ENCODE data around the gene MYLK2.

MYLK2 gene

GRCh38 chr20:31843288-31843687, 24.1 kb downstream of the MYLK2 start:
- TF ChIP-seq CEBPB (IDR thresholded peaks at IDR 0.05) (no peak), FOXM1 (IDR thresholded peaks at IDR 0.05; ENCODE audit: borderline replicate concordance, low read depth) (no peak), CREB1 (IDR thresholded peaks at IDR 0.05; ENCODE audit: low read depth) (no peak), MAX (IDR thresholded peaks at IDR 0.05) (no peak; the same call in 1 of the 2 replicates), EP300 (IDR thresholded peaks at IDR 0.05; ENCODE audit: borderline replicate concordance) (no peak), RAD21 (IDR thresholded peaks at IDR 0.05; ENCODE audit: low read depth) (no peak)
- TF ChIP-seq, protein P1, sequence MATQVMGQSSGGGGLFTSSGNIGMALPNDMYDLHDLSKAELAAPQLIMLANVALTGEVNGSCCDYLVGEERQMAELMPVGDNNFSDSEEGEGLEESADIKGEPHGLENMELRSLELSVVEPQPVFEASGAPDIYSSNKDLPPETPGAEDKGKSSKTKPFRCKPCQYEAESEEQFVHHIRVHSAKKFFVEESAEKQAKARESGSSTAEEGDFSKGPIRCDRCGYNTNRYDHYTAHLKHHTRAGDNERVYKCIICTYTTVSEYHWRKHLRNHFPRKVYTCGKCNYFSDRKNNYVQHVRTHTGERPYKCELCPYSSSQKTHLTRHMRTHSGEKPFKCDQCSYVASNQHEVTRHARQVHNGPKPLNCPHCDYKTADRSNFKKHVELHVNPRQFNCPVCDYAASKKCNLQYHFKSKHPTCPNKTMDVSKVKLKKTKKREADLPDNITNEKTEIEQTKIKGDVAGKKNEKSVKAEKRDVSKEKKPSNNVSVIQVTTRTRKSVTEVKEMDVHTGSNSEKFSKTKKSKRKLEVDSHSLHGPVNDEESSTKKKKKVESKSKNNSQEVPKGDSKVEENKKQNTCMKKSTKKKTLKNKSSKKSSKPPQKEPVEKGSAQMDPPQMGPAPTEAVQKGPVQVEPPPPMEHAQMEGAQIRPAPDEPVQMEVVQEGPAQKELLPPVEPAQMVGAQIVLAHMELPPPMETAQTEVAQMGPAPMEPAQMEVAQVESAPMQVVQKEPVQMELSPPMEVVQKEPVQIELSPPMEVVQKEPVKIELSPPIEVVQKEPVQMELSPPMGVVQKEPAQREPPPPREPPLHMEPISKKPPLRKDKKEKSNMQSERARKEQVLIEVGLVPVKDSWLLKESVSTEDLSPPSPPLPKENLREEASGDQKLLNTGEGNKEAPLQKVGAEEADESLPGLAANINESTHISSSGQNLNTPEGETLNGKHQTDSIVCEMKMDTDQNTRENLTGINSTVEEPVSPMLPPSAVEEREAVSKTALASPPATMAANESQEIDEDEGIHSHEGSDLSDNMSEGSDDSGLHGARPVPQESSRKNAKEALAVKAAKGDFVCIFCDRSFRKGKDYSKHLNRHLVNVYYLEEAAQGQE (IDR thresholded peaks at IDR 0.05; ENCODE audit: low read depth): no peak
- TF ChIP-seq, protein P2, sequence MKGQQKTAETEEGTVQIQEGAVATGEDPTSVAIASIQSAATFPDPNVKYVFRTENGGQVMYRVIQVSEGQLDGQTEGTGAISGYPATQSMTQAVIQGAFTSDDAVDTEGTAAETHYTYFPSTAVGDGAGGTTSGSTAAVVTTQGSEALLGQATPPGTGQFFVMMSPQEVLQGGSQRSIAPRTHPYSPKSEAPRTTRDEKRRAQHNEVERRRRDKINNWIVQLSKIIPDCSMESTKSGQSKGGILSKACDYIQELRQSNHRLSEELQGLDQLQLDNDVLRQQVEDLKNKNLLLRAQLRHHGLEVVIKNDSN (IDR thresholded peaks at IDR 0.05): no peak

DNA sequence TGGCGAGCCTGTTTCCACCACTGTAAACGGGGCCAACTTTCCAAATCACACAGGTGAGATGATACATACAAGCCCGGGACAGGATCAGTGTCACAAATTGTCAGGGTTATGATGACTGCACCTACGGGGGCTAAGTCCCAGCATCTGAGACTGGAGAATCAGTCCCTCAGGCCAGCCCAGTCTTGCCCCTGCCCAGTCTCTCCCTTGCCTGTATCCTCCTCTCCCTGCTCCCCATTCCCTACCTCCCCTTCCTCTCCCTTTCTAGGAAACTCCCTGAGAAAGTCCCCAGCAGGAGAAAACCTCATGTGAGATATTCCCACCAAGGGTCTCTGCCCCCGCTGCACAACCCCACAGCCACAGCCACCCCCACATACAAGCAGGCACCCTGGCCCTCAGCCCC, 24.7 kb downstream of the MYLK2 start:
- TF ChIP-seq EP300 (IDR thresholded peaks at IDR 0.05; ENCODE audit: borderline replicate concordance): no peak
- TF ChIP-seq, protein P1 (IDR thresholded peaks at IDR 0.05; ENCODE audit: low read depth): no peak
- TF ChIP-seq TEAD4 (IDR thresholded peaks at IDR 0.05): no peak
- TF ChIP-seq CEBPB (IDR thresholded peaks at IDR 0.05): no peak
- TF ChIP-seq, protein P2 (IDR thresholded peaks at IDR 0.05): no peak

GRCh38 chr20:31844737-31845299, 25.7 kb downstream of the MYLK2 start:
- TF ChIP-seq RAD21 (IDR thresholded peaks at IDR 0.05; ENCODE audit: low read depth) (no peak), EGR1 (IDR thresholded peaks at IDR 0.05) (no peak), TEAD4 (IDR thresholded peaks at IDR 0.05) (no peak), CEBPB (IDR thresholded peaks at IDR 0.05) (no peak)

- TF ChIP-seq CEBPB (IDR thresholded peaks at IDR 0.05) (no peak), RAD21 (IDR thresholded peaks at IDR 0.05; ENCODE audit: low read depth) (peak; percentile 4; the same call in 1 of the 2 replicates), TCF12 (IDR thresholded peaks at IDR 0.05; ENCODE audit: low read depth) (0 out of 2 replicates have a peak, but pooled peaks have one; percentile 41), ZBTB7A (IDR thresholded peaks at IDR 0.05; ENCODE audit: low read depth) (no peak)
Observed at GRCh38 chr20:31845300-31845863, 26.2 kb downstream of the MYLK2 start, which contains the start of gene FOXS1. Gene FOXS1 (minus strand): TSS chr20:31845604. CDS start chr20:31845542, 62 bp downstream.

DNA sequence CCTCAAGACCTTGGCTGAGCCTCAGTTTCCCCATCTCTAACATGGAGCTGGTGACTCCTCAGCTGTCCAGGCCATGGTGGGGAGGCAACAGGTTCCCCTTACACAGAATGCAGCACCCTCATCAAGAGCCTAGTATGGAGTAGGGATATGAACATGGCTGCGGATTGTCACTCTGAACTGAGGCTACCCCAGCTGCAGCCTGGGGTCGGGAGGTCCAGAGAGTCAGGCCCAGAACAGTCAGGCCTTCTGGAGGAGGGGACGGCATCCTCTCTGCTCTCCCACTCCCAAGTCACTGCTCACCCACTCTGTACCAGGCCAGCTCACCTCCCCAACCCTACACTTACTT, 27.6 kb downstream of the MYLK2 start:
- TF ChIP-seq RAD21 (IDR thresholded peaks at IDR 0.05; ENCODE audit: low read depth): no peak

- TF ChIP-seq CEBPB (IDR thresholded peaks at IDR 0.05) (no peak), TAF1 (IDR thresholded peaks at IDR 0.05; ENCODE audit: low read depth) (no peak), RAD21 (IDR thresholded peaks at IDR 0.05; ENCODE audit: low read depth) (no peak), NFIC (IDR thresholded peaks at IDR 0.05) (no peak), EGR1 (IDR thresholded peaks at IDR 0.05) (no peak), TCF12 (IDR thresholded peaks at IDR 0.05; ENCODE audit: low read depth) (no peak)
- TF ChIP-seq, protein P2 (IDR thresholded peaks at IDR 0.05): no peak
Observed at GRCh38 chr20:31848088-31848999, 29.2 kb downstream of the MYLK2 start.

Data from Ishikawa (cell line).